ENCODE results near the gene ACSL4. TPM values are rescaled to one million over a fixed set of nuclear protein-coding genes. Genes with fewer than 3 reads are reported as not detected.

The ACSL4 gene
- polyA plus RNA-seq, 1 donor from 2014 or later = 101 TPM

DNA sequence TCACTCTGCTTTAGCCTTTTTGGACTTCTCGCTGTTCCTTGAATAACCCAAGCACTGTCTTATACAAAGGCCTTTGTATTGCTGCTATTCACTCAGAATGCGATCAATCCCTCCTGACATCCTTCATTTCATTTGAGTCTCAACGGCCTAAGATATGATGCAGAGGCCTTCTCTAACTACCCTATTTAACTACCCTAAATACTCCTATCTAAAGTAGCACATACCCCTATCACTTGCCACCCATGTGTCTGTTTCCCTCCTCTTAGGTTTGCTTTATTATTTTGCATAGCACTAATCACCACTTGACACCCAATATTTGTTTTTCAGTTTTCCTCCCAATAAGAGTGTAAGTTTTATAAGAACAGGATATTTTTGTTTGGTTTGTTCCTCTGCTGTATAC lies 42.3 kb upstream of the ACSL4 start:
- Histone ChIP-seq H3K9ac (ENCODE audit: low read length) (no peak overlapping the region), H3K27me3 (ENCODE audit: insufficient read depth, low read depth, low read length) (no peaks in the 10 kb centered on the region), H4K20me1 (ENCODE audit: insufficient read depth) (no peaks in the 10 kb centered on the region), H3K79me2 (replicated peaks; ENCODE audit: insufficient read depth, low read length) (no peaks in the 10 kb centered on the region), H3K4me2 (ENCODE audit: low read length) (no peak overlapping the region), H3F3A (ENCODE audit: insufficient read depth, low read length, poor library complexity, severe bottlenecking) (no peaks in the 10 kb centered on the region), H3K36me3 (ENCODE audit: insufficient read depth, low read length) (no peaks in the 10 kb centered on the region), H3K4me3 (ENCODE audit: low read length) (no peak overlapping the region), H2AFZ (ENCODE audit: low read depth, low read length) (no peak overlapping the region), H3K27ac (ENCODE audit: low read length) (no peak overlapping the region), H3K9me2 (ENCODE audit: insufficient read depth, low read length) (no peaks in the 10 kb centered on the region), H3K9me3 (ENCODE audit: low read length) (no peaks in the 10 kb centered on the region)
- TF ChIP-seq MXI1 (conservative IDR thresholded peaks at IDR 0.05; ENCODE audit: poor library complexity, severe bottlenecking) = no peak
- no peak for TF ChIP-seq RAD21 (conservative IDR thresholded peaks at IDR 0.05)
- TF ChIP-seq EP300 (conservative IDR thresholded peaks at IDR 0.05; ENCODE audit: poor library complexity, severe bottlenecking) = no peak
- no peak for TF ChIP-seq POLR2AphosphoS5 (IDR thresholded peaks at IDR 0.05)
- TF ChIP-seq, protein P1, sequence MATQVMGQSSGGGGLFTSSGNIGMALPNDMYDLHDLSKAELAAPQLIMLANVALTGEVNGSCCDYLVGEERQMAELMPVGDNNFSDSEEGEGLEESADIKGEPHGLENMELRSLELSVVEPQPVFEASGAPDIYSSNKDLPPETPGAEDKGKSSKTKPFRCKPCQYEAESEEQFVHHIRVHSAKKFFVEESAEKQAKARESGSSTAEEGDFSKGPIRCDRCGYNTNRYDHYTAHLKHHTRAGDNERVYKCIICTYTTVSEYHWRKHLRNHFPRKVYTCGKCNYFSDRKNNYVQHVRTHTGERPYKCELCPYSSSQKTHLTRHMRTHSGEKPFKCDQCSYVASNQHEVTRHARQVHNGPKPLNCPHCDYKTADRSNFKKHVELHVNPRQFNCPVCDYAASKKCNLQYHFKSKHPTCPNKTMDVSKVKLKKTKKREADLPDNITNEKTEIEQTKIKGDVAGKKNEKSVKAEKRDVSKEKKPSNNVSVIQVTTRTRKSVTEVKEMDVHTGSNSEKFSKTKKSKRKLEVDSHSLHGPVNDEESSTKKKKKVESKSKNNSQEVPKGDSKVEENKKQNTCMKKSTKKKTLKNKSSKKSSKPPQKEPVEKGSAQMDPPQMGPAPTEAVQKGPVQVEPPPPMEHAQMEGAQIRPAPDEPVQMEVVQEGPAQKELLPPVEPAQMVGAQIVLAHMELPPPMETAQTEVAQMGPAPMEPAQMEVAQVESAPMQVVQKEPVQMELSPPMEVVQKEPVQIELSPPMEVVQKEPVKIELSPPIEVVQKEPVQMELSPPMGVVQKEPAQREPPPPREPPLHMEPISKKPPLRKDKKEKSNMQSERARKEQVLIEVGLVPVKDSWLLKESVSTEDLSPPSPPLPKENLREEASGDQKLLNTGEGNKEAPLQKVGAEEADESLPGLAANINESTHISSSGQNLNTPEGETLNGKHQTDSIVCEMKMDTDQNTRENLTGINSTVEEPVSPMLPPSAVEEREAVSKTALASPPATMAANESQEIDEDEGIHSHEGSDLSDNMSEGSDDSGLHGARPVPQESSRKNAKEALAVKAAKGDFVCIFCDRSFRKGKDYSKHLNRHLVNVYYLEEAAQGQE (IDR thresholded peaks at IDR 0.05; ENCODE audit: borderline replicate concordance) = no peak
- TF ChIP-seq, protein P2, sequence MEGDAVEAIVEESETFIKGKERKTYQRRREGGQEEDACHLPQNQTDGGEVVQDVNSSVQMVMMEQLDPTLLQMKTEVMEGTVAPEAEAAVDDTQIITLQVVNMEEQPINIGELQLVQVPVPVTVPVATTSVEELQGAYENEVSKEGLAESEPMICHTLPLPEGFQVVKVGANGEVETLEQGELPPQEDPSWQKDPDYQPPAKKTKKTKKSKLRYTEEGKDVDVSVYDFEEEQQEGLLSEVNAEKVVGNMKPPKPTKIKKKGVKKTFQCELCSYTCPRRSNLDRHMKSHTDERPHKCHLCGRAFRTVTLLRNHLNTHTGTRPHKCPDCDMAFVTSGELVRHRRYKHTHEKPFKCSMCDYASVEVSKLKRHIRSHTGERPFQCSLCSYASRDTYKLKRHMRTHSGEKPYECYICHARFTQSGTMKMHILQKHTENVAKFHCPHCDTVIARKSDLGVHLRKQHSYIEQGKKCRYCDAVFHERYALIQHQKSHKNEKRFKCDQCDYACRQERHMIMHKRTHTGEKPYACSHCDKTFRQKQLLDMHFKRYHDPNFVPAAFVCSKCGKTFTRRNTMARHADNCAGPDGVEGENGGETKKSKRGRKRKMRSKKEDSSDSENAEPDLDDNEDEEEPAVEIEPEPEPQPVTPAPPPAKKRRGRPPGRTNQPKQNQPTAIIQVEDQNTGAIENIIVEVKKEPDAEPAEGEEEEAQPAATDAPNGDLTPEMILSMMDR (IDR thresholded peaks at IDR 0.05; ENCODE audit: poor library complexity, severe bottlenecking) = no peak
- TF ChIP-seq EZH2 (IDR thresholded peaks at IDR 0.05; ENCODE audit: borderline replicate concordance, insufficient read depth, low read length, poor library complexity, severe bottlenecking) = no peak
- TF ChIP-seq TAF1 (IDR thresholded peaks at IDR 0.05; ENCODE audit: low read depth) = no peak

DNA sequence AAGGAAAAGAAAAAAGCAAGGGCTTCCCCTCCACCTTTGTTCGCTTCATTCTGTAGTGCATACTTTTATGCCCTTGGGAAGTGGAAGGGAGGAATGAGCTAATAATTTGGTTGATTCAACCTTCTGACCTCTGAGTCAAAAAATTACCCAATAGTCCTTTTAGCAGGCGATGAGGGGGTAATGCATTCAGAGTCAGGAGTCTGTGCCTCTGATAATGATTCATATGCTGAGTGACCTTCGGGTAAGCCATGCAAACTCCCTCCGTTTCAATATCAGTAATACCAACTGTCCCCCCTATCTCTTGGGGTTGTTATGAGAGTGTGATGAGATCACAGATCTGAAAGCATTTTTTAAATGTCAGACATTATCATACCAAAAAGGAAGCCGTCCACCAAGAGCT lies 41.6 kb upstream of the ACSL4 start:
- TF ChIP-seq, protein P2 (IDR thresholded peaks at IDR 0.05; ENCODE audit: poor library complexity, severe bottlenecking) = no peak
- TF ChIP-seq POLR2AphosphoS5 (IDR thresholded peaks at IDR 0.05) (no peak), RAD21 (conservative IDR thresholded peaks at IDR 0.05) (no peak), EZH2 (IDR thresholded peaks at IDR 0.05; ENCODE audit: borderline replicate concordance, insufficient read depth, low read length, poor library complexity, severe bottlenecking) (no peak), EP300 (conservative IDR thresholded peaks at IDR 0.05; ENCODE audit: poor library complexity, severe bottlenecking) (no peak), TAF1 (IDR thresholded peaks at IDR 0.05; ENCODE audit: low read depth) (no peak), MXI1 (conservative IDR thresholded peaks at IDR 0.05; ENCODE audit: poor library complexity, severe bottlenecking) (no peak), SMC3 (conservative IDR thresholded peaks at IDR 0.05; ENCODE audit: poor library complexity) (no peak)
- TF ChIP-seq, protein P1 (IDR thresholded peaks at IDR 0.05; ENCODE audit: borderline replicate concordance) = no peak
- no peaks in the 10 kb centered on the region for H3K36me3 ChIP-seq (ENCODE audit: insufficient read depth, low read length)
- no peak overlapping the region for H3K4me3 ChIP-seq (ENCODE audit: low read length)
- no peak overlapping the region for H3K27ac ChIP-seq (ENCODE audit: low read length)
- no peak overlapping the region for H3K9ac ChIP-seq (ENCODE audit: low read length)
- no peaks in the 10 kb centered on the region for H3K27me3 ChIP-seq (ENCODE audit: insufficient read depth, low read depth, low read length)
- no peaks in the 10 kb centered on the region for H3K9me3 ChIP-seq (ENCODE audit: low read length)
- H3F3A ChIP-seq (ENCODE audit: insufficient read depth, low read length, poor library complexity, severe bottlenecking) = no peaks in the 10 kb centered on the region
- no peaks in the 10 kb centered on the region for H3K9me2 ChIP-seq (ENCODE audit: insufficient read depth, low read length)
- H4K20me1 ChIP-seq (ENCODE audit: insufficient read depth) = no peaks in the 10 kb centered on the region
- H2AFZ ChIP-seq (ENCODE audit: low read depth, low read length) = no peak overlapping the region
- no peaks in the 10 kb centered on the region for H3K79me2 ChIP-seq (replicated peaks; ENCODE audit: insufficient read depth, low read length)
- no peak overlapping the region for H3K4me2 ChIP-seq (ENCODE audit: low read length)
